HepG2 (cell line): ENCODE results near the gene AFF2.

Experiments
- HOXA9 ChIP-seq: sonication (generic); formaldehyde crosslinking; IDR thresholded peaks from 2 replicates; pipeline ENCODE4 v1.8.1; 2022; ENCODE audit warnings: missing genetic modification reagents, mild to moderate bottlenecking, moderate library complexity, borderline replicate concordance
- NKX3-1 ChIP-seq: sonication (generic); formaldehyde crosslinking; IDR thresholded peaks from 2 replicates; pipeline ENCODE4 v1.5.0; 2020; ENCODE audit warnings: missing genetic modification reagents
- TBP ChIP-seq: sonication (generic); formaldehyde crosslinking; IDR thresholded peaks from 2 replicates; pipeline ENCODE4 v1.5.0; 2020; ENCODE audit warnings: missing genetic modification reagents
- TF ChIP-seq, protein P1 (sequence below): sonication (generic); formaldehyde crosslinking; IDR thresholded peaks from 2 replicates; pipeline ENCODE4 v1.5.0; 2020; ENCODE audit warnings: mild to moderate bottlenecking, missing genetic modification reagents, moderate library complexity

- TF ChIP-seq, protein P1, sequence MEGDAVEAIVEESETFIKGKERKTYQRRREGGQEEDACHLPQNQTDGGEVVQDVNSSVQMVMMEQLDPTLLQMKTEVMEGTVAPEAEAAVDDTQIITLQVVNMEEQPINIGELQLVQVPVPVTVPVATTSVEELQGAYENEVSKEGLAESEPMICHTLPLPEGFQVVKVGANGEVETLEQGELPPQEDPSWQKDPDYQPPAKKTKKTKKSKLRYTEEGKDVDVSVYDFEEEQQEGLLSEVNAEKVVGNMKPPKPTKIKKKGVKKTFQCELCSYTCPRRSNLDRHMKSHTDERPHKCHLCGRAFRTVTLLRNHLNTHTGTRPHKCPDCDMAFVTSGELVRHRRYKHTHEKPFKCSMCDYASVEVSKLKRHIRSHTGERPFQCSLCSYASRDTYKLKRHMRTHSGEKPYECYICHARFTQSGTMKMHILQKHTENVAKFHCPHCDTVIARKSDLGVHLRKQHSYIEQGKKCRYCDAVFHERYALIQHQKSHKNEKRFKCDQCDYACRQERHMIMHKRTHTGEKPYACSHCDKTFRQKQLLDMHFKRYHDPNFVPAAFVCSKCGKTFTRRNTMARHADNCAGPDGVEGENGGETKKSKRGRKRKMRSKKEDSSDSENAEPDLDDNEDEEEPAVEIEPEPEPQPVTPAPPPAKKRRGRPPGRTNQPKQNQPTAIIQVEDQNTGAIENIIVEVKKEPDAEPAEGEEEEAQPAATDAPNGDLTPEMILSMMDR (CRISPR knock-in tag), result no peak
- TF ChIP-seq TBP (CRISPR knock-in tag), result no peak
- no peak for TF ChIP-seq NKX3-1 (CRISPR knock-in tag)
- TF ChIP-seq HOXA9 (CRISPR knock-in tag), result no peak
Observed at GRCh38 chrX:148871422-148872160, 371.2 kb downstream of the AFF2 start.
